ENCODE data around the gene SH3GLB1.
"Not testable (repeated sequence)": the region's sequence is repeated elsewhere in the genome, so short reads cannot be mapped to it uniquely, and the experiment has no call there.

SH3GLB1 gene

GRCh38 chr1:86704458-86704971 lies at the start of gene SH3GLB1:
SH3GLB1 (plus strand) TSS chr1:86704576; CDS start chr1:86704900, 324 bp downstream.
- peak; percentile 90 for DNase-seq

GRCh38 chr1:86658381-86658780 lies 46.0 kb upstream of the SH3GLB1 start:
- not testable (repeated sequence) for DNase-seq

- no peak for DNase-seq
Observed at GRCh38 chr1:86666368-86666767, 38.0 kb upstream of the SH3GLB1 start.

DNA sequence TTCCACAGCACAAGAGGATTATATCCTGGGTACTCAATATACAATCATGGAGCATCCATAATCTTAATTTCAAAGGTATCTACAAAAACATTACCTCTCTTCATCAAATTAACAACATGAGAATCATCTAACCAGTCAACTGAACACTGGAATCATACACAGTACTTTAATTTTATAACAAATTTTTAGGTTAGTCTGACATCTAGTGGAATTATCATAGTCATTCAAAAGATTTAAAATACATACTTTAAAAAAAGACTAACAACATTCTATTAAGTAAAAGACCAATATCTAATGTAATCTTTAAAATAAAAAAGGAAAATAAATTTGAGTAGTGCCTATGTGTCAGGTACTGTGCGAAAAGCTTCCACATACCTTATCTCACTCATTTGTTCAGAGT lies 16.8 kb upstream of the SH3GLB1 start:
- DNase-seq: no peak

- no peak for DNase-seq
Observed at GRCh38 chr1:86692641-86693040, 11.7 kb upstream of the SH3GLB1 start.

DNA sequence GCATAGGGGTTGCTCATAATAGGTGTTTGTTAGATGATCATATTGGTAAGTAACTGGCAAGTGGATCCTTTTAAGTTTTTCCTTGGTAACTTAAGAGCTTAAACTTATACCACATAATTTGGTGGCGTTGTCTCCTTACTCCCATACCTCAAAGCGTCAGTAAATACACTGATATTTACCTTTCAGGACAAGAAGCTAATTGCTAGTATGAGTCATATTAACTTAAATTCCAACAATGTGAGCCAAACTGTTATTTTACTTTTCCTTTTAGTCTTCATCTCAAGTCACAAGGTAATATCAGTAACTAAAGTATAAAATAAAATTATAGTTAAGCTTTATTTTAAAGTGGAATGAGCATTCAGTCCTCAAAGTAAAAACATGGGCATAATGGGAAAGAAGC lies 9.0 kb upstream of the SH3GLB1 start:
- DNase-seq: no peak

- DNase-seq: no peak
Observed at GRCh38 chr1:86696522-86696921, 7.9 kb upstream of the SH3GLB1 start.

GRCh38 chr1:86699186-86699585 lies 5.2 kb upstream of the SH3GLB1 start:
- no peak for DNase-seq

DNA sequence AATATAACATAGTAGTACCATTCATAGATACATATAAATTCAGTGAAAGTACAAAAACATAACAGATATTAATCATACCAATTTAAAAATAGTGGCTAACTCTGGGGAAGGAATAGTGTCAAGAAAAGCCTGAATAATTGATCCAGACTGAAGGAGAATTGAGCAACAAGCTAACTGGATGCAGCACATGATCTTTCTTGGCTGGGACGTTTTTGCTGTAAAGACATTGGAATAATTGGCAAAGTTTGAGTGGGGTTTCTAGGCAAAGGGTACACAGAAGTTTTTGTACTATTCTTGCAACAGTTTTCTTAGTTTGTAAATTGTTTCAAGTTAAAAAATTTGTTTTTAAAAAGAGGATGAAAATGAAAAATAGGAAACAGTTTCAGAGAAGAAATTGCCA lies 2.6 kb upstream of the SH3GLB1 start:
- DNase-seq: no peak

GRCh38 chr1:86702954-86703494 lies 1.4 kb upstream of the SH3GLB1 start:
- DNase-seq: not testable (repeated sequence)

GRCh38 chr1:86703696-86704457 lies 499 bp upstream of the SH3GLB1 start:
- peak; percentile 65 for DNase-seq

GRCh38 chr1:86704972-86705664 lies 742 bp downstream of the SH3GLB1 start:
- peak; percentile 66 for DNase-seq

- peak; percentile 28 for DNase-seq
Observed at GRCh38 chr1:86705665-86705985, 1.2 kb downstream of the SH3GLB1 start.

GRCh38 chr1:86706018-86706635 lies 1.8 kb downstream of the SH3GLB1 start:
- DNase-seq: no peak

DNA sequence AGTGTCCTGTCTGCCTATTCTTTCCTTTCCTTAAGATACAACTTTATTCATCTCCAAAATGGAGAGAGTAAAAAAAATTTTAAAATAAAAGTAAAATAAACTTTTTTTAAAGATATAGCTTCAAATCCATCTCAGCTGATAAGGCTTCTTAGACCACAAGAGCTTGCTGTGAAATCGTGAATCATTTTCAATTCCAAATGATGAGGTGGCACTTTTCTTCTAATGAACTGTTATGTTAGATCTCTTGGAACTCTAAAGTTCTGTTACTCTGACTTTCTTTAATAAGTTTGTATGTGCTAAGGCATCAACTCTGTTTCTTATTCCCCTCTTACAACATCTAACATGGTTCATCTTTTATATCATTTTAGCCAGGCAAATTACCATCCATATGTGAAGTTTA lies 4.5 kb downstream of the SH3GLB1 start:
- no peak for DNase-seq

GRCh38 chr1:86712088-86712860 lies 7.9 kb downstream of the SH3GLB1 start:
- no peak for DNase-seq

- DNase-seq: no peak
Observed at GRCh38 chr1:86713477-86713876, 9.1 kb downstream of the SH3GLB1 start.

- DNase-seq: no peak
Observed at GRCh38 chr1:86714159-86714558, 9.8 kb downstream of the SH3GLB1 start.

DNA sequence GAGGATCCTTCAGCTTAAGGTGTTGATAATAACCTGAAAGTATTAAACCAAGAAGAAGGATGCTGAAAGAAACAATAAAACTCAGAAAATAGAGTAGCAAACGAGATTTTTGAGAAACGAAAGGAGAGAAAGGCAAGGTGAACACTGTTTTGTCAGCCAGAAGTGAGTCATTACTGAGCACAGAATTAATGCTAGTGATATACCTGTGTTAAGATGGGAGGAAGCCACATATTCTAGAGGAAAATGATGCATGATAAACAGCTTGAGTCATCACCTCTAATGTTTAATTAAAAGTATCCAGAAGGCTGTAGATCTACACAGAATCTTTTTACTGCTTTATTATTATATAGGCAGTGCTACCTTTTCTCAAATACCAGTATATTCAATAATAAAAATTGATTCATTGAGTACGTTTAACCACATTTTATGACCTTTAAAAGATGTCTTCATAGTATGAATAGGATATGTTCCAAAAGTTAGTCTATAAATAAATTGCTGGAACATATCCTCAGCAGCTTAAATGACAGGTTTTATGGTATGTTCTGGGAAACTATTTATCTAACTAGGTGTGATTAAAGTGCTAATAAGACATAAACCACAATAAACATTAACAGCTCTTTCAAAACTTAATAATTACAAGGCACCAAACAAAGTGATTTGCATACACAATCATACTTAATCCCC lies 10.3 kb downstream of the SH3GLB1 start:
- peak; percentile 16 for DNase-seq

DNA sequence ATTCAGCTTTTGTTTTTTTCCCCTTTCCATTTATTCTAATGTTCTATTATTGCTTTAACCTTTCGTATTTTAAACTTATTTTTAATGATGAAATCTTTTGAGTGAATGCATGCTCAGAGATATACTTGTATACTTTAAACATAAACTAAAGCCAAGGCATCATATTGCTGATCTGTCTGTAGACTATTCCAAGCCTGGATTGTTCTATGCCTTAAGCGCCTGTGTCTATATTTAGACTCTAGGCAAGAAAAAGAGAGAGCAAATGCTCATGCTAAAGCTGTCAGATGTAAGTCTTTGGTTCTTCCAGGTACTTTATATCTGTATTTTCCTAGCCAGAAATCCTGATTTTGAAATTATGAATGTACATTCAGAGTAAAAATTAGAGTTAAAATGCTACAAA lies 14.4 kb downstream of the SH3GLB1 start:
- no peak for DNase-seq

DNA sequence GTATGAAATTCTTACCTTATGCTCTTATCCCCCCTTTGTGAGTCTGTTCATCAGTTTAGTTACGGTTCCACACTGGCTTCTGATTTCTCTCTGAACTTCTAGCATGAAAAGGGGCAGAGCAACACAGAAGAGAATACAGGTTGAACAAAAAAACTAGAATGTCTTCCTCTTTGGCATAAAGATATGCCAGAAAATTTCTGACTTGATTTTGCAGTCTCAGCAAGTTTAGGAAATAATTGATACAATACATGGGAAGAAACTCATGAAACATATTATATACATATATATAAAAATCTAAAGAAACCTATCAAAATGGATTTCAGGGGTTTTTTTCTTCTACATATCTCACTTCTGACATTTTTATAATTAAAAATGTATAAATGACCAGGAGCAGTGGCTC lies 27.0 kb downstream of the SH3GLB1 start:
- DNase-seq: no peak

GRCh38 chr1:86733340-86733739 lies 29.0 kb downstream of the SH3GLB1 start:
- DNase-seq: no peak
